Activated CD8-positive, alpha-beta memory T cell treated with anti-CD3 and anti-CD28 coated beads, Interleukin-2, amount 50 U/mL, for 4 hours (primary cell): Measurements from ENCODE around the gene MRPS2.
"Not testable (repeated sequence)": the region's sequence is repeated elsewhere in the genome, so short reads cannot be mapped to it uniquely, and the experiment has no call there.

Experiments used
- DNase-seq: peaks from one replicate; pipeline ENCODE4 v3.0.0-alpha.2; 2020

Gene MRPS2

DNA sequence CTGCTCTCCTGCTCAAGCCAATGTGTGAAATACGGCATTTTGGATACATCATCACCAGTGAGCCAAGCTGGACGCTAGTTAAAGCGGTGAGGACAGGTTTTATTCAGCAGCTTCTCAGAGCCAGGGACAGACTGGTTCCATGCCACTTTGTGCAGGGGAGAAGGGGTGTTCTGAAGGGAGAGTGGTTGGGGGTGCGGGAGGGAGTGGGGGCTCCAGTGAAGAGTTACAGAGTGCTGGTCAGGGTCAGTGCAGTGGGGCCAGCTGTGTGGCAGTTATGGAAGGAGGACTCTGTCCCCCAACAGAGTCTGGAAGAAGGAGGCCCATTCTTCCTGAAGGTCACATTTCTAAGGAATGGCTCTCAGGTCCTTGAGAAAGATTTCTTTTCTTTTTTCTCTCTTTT lies 34.3 kb downstream of the MRPS2 start:
- not testable (repeated sequence) for DNase-seq

- DNase-seq: not testable (repeated sequence)
Measured at GRCh38 chr9:135535631-135536030, 35.1 kb downstream of the MRPS2 start.

DNA sequence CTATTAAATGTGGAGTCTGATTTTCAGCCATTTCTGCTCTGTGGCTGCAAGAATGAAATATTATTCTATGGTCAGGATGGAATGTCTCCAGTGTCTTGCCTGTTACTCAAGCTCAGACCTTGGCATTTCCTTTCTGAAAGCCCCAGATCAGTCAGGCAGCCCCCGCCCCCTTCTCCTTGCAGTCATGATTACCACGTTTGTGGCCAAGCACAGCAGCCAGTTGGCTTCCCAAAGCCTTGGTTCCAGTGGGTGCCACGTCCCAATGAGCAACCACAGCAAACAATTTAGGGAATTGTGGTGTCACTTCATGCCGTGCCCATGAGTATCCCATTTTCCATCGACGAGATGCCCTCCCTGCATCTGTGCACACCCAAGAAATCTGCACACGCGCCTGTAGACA lies 35.7 kb downstream of the MRPS2 start:
- DNase-seq: no peak

- not testable (repeated sequence) for DNase-seq
Measured at GRCh38 chr9:135543262-135543894, 42.9 kb downstream of the MRPS2 start.

DNA sequence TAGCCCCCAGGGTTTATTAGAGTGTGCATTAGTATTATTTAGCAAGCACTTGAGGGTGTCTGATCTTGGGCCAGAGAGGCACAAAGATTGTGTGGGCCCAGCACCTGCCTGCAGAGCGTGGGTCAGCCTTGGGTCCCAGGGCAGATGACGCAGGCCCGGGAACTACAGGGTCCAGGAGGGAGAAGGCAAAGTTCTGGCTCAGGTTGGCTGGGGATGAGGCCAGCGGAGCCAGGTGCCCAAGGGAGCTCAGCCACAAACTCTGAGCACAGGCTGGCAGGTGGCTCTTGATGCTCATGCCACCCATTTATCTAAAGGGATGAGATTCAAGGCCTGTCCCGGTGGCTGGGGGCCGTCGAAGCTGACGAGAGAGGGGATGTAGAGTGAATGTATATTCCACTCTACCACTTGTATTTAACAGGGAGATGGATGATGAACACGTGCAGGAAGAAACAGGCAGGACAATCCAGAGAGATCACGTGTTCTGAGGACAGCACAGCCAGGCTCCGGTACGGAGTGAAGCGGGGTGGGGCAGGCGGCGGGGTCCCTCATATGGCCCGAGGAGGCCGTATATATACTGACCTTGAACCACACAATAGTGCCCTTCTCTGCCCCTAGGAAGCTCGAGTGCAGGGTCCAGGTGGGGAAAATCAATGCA lies 44.6 kb downstream of the MRPS2 start:
- no peak for DNase-seq

DNA sequence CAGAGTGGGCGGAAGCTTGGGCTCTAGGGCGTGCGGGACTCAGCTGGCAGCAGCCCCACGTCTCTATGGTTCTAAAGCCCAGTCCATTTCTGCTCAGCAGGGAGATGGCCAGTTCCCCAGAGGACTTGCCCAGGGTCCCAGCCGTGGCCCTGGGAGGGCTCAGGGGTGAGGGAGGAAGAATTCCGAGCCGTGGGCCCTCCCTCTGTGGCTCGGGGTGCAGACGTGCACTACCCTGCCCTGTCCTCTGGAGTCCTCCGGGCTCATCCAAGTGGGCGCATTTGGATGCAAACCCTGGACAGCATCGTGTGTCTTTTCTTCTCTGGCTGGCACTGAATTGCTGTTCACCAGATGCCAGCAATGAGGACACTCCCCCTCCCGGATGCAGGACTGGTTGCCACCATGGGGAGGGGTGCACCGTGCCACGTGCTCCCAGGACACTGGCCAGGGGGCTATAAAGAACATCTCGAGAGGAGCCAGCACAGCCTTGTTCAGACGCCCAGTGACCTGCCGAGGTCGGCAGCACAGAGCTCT lies 45.2 kb downstream of the MRPS2 start, which contains the start of gene OBP2A:
TSS of gene OBP2A (plus strand) at position 481 of the 531 bp plus-strand sequence. CDS start 55 bp downstream, outside the sequence.
- DNase-seq: not testable (repeated sequence)

- not testable (repeated sequence) for DNase-seq
Measured at GRCh38 chr9:135546792-135547617, 46.5 kb downstream of the MRPS2 start.

DNA sequence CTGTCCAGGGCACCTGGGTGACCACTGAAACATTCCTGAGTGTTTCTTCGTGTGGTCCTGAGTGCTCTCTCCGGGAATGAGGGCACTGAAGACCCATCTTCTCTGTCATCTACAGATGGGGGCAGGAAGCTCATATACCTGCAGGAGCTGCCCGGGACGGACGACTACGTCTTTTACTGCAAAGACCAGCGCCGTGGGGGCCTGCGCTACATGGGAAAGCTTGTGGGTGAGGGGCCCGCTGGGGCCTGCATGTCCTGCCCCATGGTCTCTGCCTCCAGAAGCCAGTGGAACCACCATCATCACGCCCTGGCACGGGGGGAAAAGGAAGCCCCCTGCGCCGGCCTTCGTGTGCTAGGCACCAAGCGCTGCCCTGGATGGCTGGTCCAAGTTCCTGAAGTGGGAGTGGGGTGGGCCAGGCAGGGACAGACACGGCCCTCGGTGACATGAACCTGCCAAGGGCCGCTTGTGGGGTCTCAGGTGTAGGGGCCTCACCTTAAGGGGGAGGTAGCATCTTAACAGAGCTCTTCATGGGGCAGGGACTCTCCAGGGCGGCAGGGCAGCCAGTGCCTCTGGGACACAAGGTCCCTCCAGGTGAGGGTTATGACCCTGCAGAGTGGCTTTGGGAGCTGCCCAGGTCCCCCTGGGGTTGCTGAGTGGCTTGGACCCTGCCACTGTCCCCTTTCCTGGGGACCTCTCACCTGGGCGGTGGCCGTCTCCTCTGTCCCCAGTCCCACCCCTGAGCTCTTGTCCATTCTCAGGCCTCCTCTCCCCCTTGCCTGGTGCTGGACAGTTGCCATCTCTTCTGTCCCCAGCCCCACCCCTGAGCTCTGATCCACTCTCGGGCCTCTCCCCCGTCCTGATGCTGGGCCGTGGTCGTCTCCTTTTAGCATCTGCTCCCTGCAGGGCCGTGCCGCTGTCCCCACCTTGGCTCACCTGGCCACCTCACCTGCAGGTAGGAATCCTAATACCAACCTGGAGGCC lies 47.6 kb downstream of the MRPS2 start:
- DNase-seq: no peak

DNA sequence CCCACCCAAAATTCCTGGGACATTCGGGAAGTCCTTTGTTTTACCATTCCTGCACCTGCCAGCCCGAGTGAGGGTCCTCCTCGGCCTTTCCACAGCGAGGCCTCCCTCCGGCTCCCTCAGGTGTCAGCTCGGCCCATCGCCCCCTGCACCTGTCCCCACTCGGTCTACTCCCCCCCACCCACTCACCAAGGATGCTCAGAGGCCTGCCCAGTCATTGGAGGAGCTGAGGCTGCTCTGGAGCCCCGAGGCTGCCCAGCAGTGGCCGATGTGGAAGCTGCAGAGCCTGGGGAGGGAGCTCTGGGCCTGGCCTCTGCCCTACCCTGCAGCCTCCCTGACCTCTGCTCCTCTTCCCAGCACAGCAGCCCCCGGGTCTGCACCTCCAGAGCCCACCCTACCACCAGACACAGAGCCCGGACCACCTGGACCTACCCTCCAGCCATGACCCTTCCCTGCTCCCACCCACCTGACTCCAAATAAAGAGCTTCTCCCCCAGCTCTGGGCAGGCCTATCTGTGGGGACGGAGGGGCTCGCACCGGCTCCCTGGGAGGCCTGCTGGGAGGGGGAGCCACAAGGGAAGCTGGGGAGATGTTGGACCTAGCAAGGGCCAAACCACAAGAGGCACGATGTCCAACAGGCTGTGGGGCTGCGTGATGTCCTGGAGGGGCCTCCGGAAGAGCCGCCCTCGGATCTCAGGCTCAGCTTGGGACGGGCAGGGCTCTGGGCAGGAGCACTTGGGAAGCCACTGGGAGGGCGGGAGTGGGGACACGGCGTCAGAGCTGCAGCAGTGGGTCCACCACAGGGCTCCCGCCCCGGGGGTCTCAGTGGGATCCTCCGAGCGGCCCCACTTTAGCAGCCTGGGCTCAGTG lies 49.2 kb downstream of the MRPS2 start:
- DNase-seq: not testable (repeated sequence)

DNA sequence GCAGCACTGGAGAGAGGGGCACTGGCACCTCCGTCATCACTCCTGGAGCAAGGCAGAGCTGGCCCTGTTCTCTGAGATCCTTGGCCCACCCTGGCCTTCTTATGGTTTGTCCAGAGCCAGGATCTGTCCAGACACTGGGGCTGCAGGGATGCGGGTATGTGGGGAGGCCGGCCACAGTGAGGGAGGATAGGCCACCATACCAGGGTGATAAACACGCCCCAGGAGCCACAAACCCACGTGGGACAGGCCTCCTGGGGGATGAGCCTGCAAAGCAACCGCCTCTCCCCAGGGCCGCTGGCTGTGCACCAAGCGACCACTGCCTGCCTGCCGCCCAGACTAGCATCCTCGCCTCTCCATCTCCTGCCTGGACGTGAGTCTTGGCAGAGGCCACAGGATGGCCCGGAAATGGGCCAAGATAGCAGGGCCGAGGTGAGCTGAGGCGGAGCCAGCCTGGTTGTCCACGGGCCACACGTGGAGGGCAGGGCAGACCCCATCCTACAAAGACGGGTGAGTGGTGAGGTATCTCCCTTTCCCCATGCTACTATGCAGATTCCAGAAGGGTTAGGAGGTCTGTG lies 49.9 kb downstream of the MRPS2 start:
- no peak for DNase-seq

DNA sequence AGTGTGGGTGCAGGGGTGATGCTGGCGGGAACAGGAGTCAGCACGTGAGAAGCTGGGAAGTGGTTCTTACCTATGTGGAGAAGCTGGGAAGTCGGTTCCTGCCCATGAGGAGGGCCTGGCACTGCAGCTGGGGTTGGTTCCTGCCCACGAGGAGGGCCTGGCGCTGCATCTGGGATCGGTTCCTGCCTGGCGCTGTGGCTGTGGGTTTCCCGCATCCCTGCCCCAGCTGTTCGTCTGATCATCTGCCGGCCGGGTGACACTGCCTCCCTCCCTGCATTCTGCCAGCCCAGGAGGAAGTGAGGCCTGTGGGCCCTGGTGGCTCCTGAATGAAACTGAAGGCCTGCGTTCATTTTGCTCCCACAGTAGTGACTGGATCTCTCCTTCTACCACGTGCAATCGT lies 50.5 kb downstream of the MRPS2 start:
- DNase-seq: no peak

DNA sequence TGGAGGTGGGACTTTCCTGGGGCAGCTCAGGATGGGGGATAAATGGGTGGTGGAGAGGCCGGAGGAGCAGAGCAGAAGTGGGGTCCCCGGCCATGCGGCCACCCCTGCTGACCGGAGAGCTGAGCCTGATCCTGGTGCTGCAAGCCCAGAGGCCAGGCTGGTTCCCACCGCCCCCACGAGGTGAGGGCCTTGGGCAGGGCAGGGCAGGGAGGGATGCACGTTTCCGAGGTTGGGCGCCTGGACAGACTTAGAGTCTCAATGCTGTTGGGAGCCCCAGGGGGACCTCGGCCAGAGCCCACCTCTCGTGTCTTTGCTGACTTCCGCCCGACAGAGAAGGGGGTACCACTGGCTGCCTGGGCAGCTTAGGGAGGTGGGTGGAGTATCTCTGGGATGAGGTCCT lies 51.0 kb downstream of the MRPS2 start:
- DNase-seq: no peak

DNA sequence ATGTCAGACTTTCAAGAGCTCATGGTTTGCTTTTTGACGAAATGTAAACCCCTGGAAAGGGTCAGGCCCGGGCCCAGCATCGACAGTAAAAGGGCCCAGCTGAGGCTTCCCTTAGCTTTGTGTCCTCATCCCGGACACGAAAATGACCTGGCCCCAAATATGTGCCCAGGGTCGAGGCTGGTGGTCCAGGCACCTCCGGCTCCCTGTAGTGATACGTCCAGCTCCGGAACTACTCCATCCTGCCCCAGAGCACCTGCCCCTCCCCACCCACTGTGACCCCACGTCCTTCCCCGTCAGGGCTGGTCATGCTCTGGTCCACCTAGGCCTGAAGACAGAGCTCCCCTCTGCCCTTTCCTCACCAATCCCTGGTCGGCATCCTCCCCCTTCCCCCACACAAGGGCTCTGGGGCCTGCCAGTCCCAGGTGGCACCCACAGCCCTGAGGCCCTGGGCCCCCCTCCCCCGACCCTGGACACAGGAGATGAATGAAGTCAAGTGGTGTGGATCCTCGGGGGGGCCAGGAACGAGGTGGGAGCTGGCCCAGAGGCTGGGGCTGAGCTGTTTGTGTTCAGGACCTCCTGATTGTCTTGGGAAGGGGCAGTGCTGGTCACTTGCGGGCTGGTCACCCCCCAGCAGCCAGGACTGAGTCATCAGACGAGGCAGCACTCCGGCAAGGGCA lies 51.7 kb downstream of the MRPS2 start:
- no peak for DNase-seq

DNA sequence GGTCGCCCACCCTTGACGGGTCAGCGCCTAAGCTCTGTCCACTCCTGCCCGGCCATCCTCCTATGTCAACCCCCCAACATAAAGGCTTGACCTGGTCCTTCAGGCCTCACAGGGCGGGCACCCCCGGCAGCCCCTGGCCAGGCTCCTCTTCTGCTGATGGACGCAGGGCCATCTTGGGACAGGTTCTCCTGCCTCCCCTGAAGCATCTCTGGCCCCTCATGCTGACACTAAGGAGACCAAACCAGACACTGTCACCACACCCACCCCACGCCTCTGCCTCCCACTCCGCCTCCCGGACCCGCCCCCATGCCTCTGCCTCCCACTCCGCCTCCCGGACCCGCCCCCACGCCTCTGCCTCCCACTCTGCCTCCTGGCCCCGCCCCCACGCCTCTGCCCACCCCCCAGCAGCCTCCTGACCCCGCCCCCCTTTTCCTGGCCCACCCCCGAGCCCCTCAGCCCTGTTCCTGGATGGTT lies 52.3 kb downstream of the MRPS2 start:
- DNase-seq: no peak
